ENCODE results near the gene OSBP2. TPM values are rescaled to one million over a fixed set of nuclear protein-coding genes. Genes with fewer than 3 reads are reported as not detected.

The OSBP2 gene
- 5.1 and 8.0 TPM in 2 replicates for total RNA-seq

DNA sequence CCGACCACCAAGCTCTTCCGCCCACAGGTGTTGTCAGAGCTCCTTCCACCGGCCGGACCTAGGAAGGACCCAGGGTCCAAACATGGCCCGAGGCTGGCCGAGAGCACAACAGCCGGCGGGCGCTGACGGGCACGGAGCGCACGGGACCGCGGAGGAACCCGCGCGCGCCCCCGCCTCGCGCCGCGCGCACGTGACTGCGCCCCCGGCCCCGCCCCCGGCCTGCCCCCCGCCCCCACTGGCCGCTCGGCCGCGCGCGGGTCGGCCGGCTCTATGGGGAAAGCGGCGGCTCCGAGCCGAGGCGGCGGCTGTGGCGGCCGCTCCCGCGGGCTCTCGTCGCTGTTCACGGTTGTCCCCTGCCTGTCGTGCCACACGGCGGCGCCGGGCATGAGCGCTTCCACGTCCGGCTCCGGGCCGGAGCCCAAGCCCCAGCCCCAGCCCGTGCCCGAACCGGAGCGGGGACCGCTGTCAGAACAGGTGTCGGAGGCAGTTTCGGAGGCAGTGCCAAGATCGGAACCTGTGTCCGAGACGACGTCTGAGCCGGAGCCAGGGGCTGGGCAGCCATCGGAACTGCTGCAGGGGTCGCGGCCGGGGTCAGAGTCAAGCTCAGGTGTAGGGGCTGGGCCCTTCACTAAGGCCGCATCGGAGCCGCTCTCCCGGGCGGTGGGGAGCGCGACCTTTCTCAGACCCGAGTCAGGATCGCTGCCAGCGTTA lies at the start of gene OSBP2:
OSBP2 (plus strand) TSS at position 235 of the 711 bp plus-strand sequence; CDS start at position 271, 36 bp downstream.

DNA sequence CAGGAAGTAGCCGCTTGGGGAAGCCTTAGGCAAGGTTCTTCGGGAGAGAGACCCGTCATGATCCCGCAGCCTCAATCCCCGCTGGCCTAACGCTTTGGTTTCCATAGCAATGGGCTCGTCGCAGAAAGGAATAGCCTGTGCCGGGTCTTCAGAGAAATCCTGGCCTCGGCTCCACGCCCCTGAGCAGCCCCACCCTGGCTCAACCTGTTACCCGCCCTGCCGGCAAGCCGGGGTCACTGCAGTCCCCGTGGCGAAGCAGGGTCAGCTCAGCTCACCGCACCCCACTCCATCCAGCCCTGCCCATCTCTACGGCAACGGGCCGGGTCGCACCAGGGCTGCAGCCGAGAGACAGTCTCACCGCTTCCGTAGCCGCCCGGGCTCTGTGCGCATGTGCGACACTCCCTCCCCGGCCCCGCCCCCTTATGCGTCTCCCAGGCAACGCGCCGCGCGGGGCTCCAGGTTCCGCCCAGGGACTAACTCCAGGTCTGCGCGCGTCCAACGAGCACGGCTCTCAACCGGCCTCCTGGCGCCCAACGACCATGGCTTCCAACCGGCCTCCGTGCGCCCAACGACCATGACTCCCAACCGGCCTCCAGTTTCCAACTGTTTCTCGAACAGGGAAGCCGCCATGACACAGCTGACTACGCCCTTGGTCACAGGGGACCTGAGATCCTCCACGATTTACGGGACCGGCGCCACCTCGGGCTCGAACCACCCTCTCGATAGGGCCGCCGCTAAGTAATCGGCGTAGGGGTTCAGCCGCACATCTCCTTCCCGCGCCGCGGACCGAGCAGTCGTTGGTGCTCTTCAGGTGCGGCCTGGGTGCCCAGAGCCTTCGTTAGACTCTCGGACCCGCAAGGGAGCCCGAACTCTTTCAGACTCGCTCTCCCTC lies 26.9 kb upstream of the OSBP2 start, which contains the start of gene DUSP18:
DUSP18 (minus strand) TSS at position 382 of the 892 bp plus-strand sequence. CDS start 3,872 bp downstream, outside the sequence.

Other genes with a start within 250 kb of the OSBP2 start
- gene SEC14L3, start 222.9 kb upstream of the OSBP2 start, total RNA-seq: not detected in 2 replicates
- not detected in 2 replicates for gene SEC14L4, start 189.2 kb upstream of the OSBP2 start, total RNA-seq
- gene SEC14L6, start 148.1 kb upstream of the OSBP2 start, total RNA-seq: 6.7 TPM in 1 of 2 replicates, not detected in the other
- 0.48 TPM in 1 of 2 replicates, not detected in the other for gene GAL3ST1, start 120.2 kb upstream of the OSBP2 start, total RNA-seq
- 84.2 and 117 TPM in 2 replicates for gene PES1, start 103.0 kb upstream of the OSBP2 start, total RNA-seq
- 3.1 and 4.0 TPM in 2 replicates for gene TCN2, start 87.7 kb upstream of the OSBP2 start, total RNA-seq
- 3.8 and 10.4 TPM in 2 replicates for gene SLC35E4, start 59.1 kb upstream of the OSBP2 start, total RNA-seq
- 4.7 and 5.3 TPM in 2 replicates for gene DUSP18, start 27.0 kb upstream of the OSBP2 start, total RNA-seq